GM12878 (cell line): ENCODE measurements around the gene HEPACAM2. TPM values are rescaled to one million over a fixed set of nuclear protein-coding genes. Genes with fewer than 3 reads are reported as not detected.

Experiments used
- ATAC-seq: fragments of 200-7000 bp; cut with Tn5 transposase; 3 replicates; pipeline ENCODE4 v1.9.1; 2020; ENCODE audit warnings: mild to moderate bottlenecking, moderate library complexity
- BruUV-seq: library from RNA; stranded (reverse); fragments of 400-500 nt; replicated peaks from 2 replicates; lab custom pipeline; 2021; lab: Mats Ljungman, UMichigan
- CTCF ChIA-PET: fragments of 300-600 bp; sonication (Branson Sonifier 250); formaldehyde crosslinking; extraction: SDS; loops from one replicate; lab custom pipeline; 2021; ENCODE audit warnings: inconsistent platforms; lab: Yijun Ruan, JAX
- POLR2A ChIA-PET: fragments of 350-600 bp; formaldehyde crosslinking; extraction: SDS; loops from one replicate; lab custom pipeline; 2021; ENCODE audit warnings: inconsistent platforms; lab: Charles Lee
- RAD21 ChIA-PET: fragments of 300-600 bp; sonication (Branson Sonifier 250); formaldehyde crosslinking; loops from one replicate; lab custom pipeline; 2023; ENCODE audit warnings: antibody characterized with exemption; ENCODE audit not compliant: unreplicated experiment; lab: Charles Lee
- SMC1A ChIA-PET: fragments of 300-600 bp; sonication (Branson Sonifier 250); formaldehyde crosslinking; loops from one replicate; lab custom pipeline; 2023; ENCODE audit not compliant: unreplicated experiment, uncharacterized antibody; lab: Charles Lee
- DNase-seq: peaks from one replicate; pipeline ENCODE4 v3.0.0-alpha.2; 2011; ENCODE audit warnings: low read depth, low spot score
- FAIRE-seq: peaks from 3 replicates; lab custom pipeline; 2011; peaks lifted over from hg19 to GRCh38; lab: Jason Lieb, UNC
- H2AFZ ChIP-seq: 2 replicates; pipeline ENCODE4 v1.6.0; 2011; ENCODE audit warnings: low read depth, low read length, control low read depth; ENCODE audit not compliant: control insufficient read depth
- H3K27ac ChIP-seq: 2 replicates; pipeline ENCODE4 v1.5.1; 2011; ENCODE audit warnings: control low read depth; ENCODE audit not compliant: control insufficient read depth, insufficient read depth
- H3K27me3 ChIP-seq, 2 experiments: replicated peaks in 1 of 2; 2 replicates each; pipeline versions ENCODE4 v1.6.0 to v1.6.1; 2011; ENCODE audit warnings: low read length in 1 of 2; ENCODE audit not compliant: control insufficient read depth in 2 of 2, insufficient read depth in 2 of 2
- H3K36me3 ChIP-seq, 2 experiments: 2 replicates each; pipeline ENCODE4 v1.5.1; 2011; ENCODE audit warnings: low read length in 1 of 2; ENCODE audit not compliant: control insufficient read depth in 2 of 2, insufficient read depth in 2 of 2
- H3K4me1 ChIP-seq: 2 replicates; pipeline ENCODE4 v1.6.1; 2011; ENCODE audit warnings: mild to moderate bottlenecking, low read length, moderate library complexity, mixed read lengths; ENCODE audit not compliant: control insufficient read depth, insufficient read depth
- H3K4me2 ChIP-seq: 2 replicates; pipeline ENCODE4 v1.6.0; 2011; ENCODE audit warnings: control low read depth; ENCODE audit not compliant: control insufficient read depth, insufficient read depth
- H3K4me3 ChIP-seq: fragments of 200-600 bp; sonication (generic); 2 replicates; pipeline ENCODE4 v1.5.1; 2016
- H3K79me2 ChIP-seq: 2 replicates; pipeline ENCODE4 v1.6.0; 2011; ENCODE audit warnings: low read length; ENCODE audit not compliant: control insufficient read depth, insufficient read depth
- H3K9ac ChIP-seq: 2 replicates; pipeline ENCODE4 v1.8.0; 2011; ENCODE audit warnings: low read length, control low read depth, mixed read lengths; ENCODE audit not compliant: control insufficient read depth, insufficient read depth
- H3K9me3 ChIP-seq: replicated peaks from 3 replicates; pipeline ENCODE4 v1.5.1; 2011; ENCODE audit warnings: mild to moderate bottlenecking, low read length; ENCODE audit not compliant: control insufficient read depth, insufficient read depth
- H4K20me1 ChIP-seq: 2 replicates; pipeline ENCODE4 v1.6.0; 2011; ENCODE audit not compliant: control insufficient read depth, insufficient read depth
- HDAC6 ChIP-seq: fragments of 200-600 bp; sonication (generic); IDR thresholded peaks from one replicate; pipeline ENCODE4 v1.8.0; 2017; ENCODE audit warnings: antibody characterized with exemption; ENCODE audit not compliant: unreplicated experiment
- JUNB ChIP-seq: IDR thresholded peaks from 2 replicates; pipeline ENCODE4 v1.6.1; 2016; ENCODE audit warnings: antibody characterized with exemption, mild to moderate bottlenecking
- MYB ChIP-seq: fragments of 150-350 bp; IDR thresholded peaks from 2 replicates; pipeline ENCODE4 v1.6.1; 2014; ENCODE audit warnings: mild to moderate bottlenecking, low read depth, low read length, borderline replicate concordance
- NFYA ChIP-seq: IDR thresholded peaks from 2 replicates; pipeline ENCODE4 v1.6.1; 2011; ENCODE audit warnings: low read depth, mild to moderate bottlenecking, low read length, improper control_type of control experiment, borderline replicate concordance
- TCF12 ChIP-seq: IDR thresholded peaks from 2 replicates; pipeline ENCODE4 v1.6.1; 2011; ENCODE audit warnings: low read depth, mild to moderate bottlenecking, low read length
- YY1 ChIP-seq: IDR thresholded peaks from 2 replicates; pipeline ENCODE4 v1.6.1; 2011; ENCODE audit warnings: low read depth, mild to moderate bottlenecking, low read length
- ZNF622 ChIP-seq: fragments of 450-650 bp; IDR thresholded peaks from 2 replicates; pipeline ENCODE4 v1.6.1; 2017; ENCODE audit warnings: mild to moderate bottlenecking, inconsistent platforms
- WGBS: methylation state at CpG from one replicate; pipeline ENCODE4 v1.1.6; 2016; ENCODE audit warnings: low lambda C conversion rate; ENCODE audit not compliant: insufficient replicate concordance, insufficient coverage; ENCODE audit errors: missing lambda C conversion rate; 5-methylcytosine and 5-hydroxymethylcytosine counted together
- in situ Hi-C: fragments of 300-500 bp; cut with MboI; formaldehyde crosslinking; loops from 9 replicates; pipeline ENCODE4 v1.14.3; 2018; ENCODE audit warnings: mixed read lengths
- intact Hi-C: fragments of 100-400 bp; cut with micrococcal nuclease; formaldehyde crosslinking; loops from one replicate; pipeline ENCODE4 v1.14.2; 2022; ENCODE audit not compliant: unreplicated experiment
- polyA plus RNA-seq, 11 experiments: library from polyadenylated mRNA; depleted of rRNA in 4 of 11; unstranded in 6 of 11; stranded (reverse) in 5 of 11; fragments of >200 nt; fragmentation: Nextera tagmentation in 4 of 11; fragmentation: Illumina TruSeq in 1 of 11; extraction: Ambion mirVana in 4 of 11; extraction: Trizol in 1 of 11; gene quantifications; 1 replicate in 1 of 11; 2 replicates in 10 of 11; pipeline versions ENCODE4 v1.2.1 to v1.2.3, GENCODE V29; 2011 to 2016; ENCODE audit warnings: inconsistent platforms in 2 of 11, missing spikeins in 2 of 11, low read depth in 1 of 11
- total RNA-seq, 4 experiments: library from RNA; depleted of rRNA in 3 of 4; stranded (reverse); fragments of >200 nt in 3 of 4; fragmentation: Illumina TruSeq in 1 of 4; extraction: Trizol in 1 of 4; gene quantifications; 2 replicates each; pipeline versions ENCODE4 v1.2.1 to v1.2.3, GENCODE V29; 2013 to 2021

Gene HEPACAM2
- total and polyA plus RNA-seq, 10 of the 15 experiments (the other 5 are each of a cell fraction or from before 2014, with no cell fraction given): 0.04 to 0.58 TPM; not detected in 8

GRCh38 chr7:93188870-93189634 is 37.2 kb downstream of the HEPACAM2 start:
- DNase-seq (no peak), FAIRE-seq (no peak), ATAC-seq (peak; percentile 69)
- Histone ChIP-seq H4K20me1 (no peaks in the 10 kb centered on the region), H3K9ac (no peak overlapping the region), H3K27me3 (no peaks in the 10 kb centered on the region), H3K36me3 (no peaks in the 10 kb centered on the region), H3K4me1 (no peaks in the 10 kb centered on the region), H3K4me3 (no peak overlapping the region), H3K79me2 (no peaks in the 10 kb centered on the region), H3K9me3 (no peaks in the 10 kb centered on the region), H3K4me2 (no peak overlapping the region)
- no TSS peak for BruUV-seq
- ChIA-PET SMC1A (no interaction called here), CTCF (no interaction called here), POLR2A (no interaction called here)
- 34% methylated on average over 6 of the region's 6 CpGs for WGBS
- in situ Hi-C loops: no loop called here
- TF ChIP-seq NFYA (no peak), MYB (no peak), JUNB (no peak), YY1 (no peak), HDAC6 (no peak), ZNF622 (no peak), TCF12 (no peak)
- TF ChIP-seq, all 136 proteins: peak for 0
- intact Hi-C loops: no loop called here
- RAD21 ChIA-PET: no interaction called here
- H3K27ac ChIP-seq: no peak overlapping the region
- H2AFZ ChIP-seq: no peak overlapping the region
